Measurements from ENCODE around the gene ZSCAN10. TPM values are rescaled to one million over a fixed set of nuclear protein-coding genes. Genes with fewer than 3 reads are reported as not detected.

ZSCAN10 gene
- total RNA-seq, 1 donor from 2014 or later = 0.74 TPM

DNA sequence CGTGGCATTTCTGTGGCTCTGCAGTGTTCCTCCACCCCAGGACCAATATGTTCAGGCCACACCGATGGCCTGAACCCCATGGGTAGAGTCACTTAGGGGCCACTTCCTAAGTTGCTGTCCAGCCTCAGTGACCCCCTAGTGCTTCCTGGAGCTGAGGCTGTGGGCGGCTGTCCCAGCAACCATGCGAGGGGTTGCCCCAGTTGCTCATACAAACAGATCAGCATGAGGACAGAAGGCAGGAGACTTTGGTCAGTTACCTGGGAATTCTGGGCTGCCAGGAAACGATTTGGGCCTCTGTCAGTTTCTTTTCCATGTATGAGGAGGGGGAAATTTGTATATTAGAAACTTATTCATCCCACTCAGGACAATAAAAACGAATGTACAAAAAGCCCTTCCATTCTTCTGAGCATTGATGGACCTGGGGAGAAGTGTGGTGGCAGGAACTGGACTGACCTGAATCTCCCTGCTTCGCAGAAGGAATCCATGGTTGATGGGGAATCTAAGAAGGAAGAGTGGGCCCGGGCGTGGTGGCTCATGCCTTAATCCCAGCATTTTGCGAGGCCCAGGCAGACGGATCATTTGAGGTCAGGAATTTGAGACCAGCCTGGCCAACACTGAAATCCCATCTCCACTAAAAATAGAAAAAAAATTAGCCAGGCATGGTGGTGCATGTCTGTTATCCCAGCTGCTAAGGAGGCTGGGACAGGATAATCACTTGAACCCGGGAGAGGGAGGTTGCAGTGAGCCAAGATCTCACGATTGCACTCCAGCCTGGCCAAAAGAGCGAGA, 38.6 kb downstream of the ZSCAN10 start:
- Mint-ChIP-seq H3K27me3 (ENCODE audit: unreplicated experiment) (peaks cover 3% of the 10 kb centered on the region), H3K27ac (ENCODE audit: unreplicated experiment) (no peak overlapping the region), H3K4me3 (ENCODE audit: unreplicated experiment) (no peak overlapping the region), H3K9me3 (ENCODE audit: unreplicated experiment) (peaks cover 3% of the 10 kb centered on the region), H3K36me3 (ENCODE audit: unreplicated experiment) (no peaks in the 10 kb centered on the region), H3K4me1 (ENCODE audit: low read depth, unreplicated experiment) (no peaks in the 10 kb centered on the region)
- no peak for DNase-seq
- TF ChIP-seq, protein P1, sequence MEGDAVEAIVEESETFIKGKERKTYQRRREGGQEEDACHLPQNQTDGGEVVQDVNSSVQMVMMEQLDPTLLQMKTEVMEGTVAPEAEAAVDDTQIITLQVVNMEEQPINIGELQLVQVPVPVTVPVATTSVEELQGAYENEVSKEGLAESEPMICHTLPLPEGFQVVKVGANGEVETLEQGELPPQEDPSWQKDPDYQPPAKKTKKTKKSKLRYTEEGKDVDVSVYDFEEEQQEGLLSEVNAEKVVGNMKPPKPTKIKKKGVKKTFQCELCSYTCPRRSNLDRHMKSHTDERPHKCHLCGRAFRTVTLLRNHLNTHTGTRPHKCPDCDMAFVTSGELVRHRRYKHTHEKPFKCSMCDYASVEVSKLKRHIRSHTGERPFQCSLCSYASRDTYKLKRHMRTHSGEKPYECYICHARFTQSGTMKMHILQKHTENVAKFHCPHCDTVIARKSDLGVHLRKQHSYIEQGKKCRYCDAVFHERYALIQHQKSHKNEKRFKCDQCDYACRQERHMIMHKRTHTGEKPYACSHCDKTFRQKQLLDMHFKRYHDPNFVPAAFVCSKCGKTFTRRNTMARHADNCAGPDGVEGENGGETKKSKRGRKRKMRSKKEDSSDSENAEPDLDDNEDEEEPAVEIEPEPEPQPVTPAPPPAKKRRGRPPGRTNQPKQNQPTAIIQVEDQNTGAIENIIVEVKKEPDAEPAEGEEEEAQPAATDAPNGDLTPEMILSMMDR (IDR thresholded peaks at IDR 0.05; ENCODE audit: partially characterized antibody, unreplicated experiment) = no peak

DNA sequence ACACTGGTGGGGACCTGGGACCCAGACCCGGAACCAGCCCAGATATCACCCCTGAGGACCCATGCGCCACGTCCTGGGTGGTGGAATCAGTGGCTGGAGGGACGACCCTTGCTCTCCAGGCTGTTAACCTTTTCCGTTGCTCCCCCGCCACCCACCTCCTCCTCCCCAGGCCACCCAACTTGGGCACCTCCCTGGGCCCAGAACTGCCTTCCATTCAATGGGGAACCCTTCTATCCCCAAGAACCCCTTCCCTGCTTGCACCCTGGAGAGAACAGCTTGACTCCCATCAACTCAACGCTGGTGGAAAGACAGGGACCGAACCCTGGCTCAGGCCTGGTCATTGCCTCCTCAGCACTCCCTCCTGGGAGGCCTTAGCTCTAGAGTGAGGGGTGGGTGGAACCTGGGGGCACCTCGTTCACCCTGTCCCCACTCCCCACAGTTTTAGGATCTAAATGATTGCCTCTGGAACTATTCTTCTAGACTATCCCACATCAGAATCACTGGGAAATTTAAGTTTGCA, 39.3 kb downstream of the ZSCAN10 start:
- Mint-ChIP-seq H3K27me3 (ENCODE audit: unreplicated experiment) (peaks cover 3% of the 10 kb centered on the region), H3K4me1 (ENCODE audit: low read depth, unreplicated experiment) (no peaks in the 10 kb centered on the region), H3K36me3 (ENCODE audit: unreplicated experiment) (no peaks in the 10 kb centered on the region), H3K27ac (ENCODE audit: unreplicated experiment) (peak overlapping the region; percentile 66), H3K4me3 (ENCODE audit: unreplicated experiment) (peak overlapping the region; percentile 74), H3K9me3 (ENCODE audit: unreplicated experiment) (peaks cover 3% of the 10 kb centered on the region)
- TF ChIP-seq, protein P1 (IDR thresholded peaks at IDR 0.05; ENCODE audit: partially characterized antibody, unreplicated experiment) = no peak
- no peak for DNase-seq

DNA sequence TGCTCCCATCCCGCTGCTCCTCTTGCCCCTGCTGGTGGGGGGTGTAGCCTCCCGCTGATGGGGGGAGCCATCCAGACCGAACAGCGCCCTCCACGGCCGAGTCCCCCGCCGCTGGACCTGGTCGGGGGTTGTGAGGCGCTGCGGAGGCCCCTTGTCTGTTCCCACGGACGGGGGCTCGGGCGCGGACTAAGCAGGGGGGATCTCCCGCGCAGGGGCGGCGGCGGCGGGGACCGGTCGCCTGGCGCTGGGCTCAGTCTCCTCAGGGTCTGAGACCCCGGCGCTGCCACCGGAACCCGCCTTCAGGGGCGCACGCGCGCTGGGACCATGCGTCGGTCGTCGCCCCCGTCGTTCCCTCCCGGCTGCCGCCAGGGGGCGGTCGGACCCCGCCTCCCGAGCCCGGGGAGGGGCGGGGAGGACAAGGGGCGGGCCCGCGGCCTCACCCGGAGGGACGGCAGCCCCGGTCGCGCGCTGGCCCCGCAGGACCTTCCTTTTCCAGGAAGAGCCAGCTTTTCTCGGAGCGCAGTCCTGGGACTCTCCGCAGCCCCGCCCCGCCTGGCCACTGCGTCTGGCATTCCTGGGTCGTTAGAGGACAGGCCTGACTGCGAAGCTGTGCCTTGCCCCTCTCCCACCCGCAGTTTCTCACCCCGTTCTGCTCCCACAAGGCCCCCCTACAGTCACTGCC, 39.9 kb downstream of the ZSCAN10 start:
- H3K27ac Mint-ChIP-seq (ENCODE audit: unreplicated experiment) = peak overlapping the region; percentile 66
- no peaks in the 10 kb centered on the region for H3K36me3 Mint-ChIP-seq (ENCODE audit: unreplicated experiment)
- peak; percentile 92 for DNase-seq
- peak overlapping the region; percentile 84 for H3K4me3 Mint-ChIP-seq (ENCODE audit: unreplicated experiment)
- TF ChIP-seq, protein P1 (IDR thresholded peaks at IDR 0.05; ENCODE audit: partially characterized antibody, unreplicated experiment) = peak; percentile 96
- H3K27me3 Mint-ChIP-seq (ENCODE audit: unreplicated experiment) = peaks cover 3% of the 10 kb centered on the region
- no peaks in the 10 kb centered on the region for H3K4me1 Mint-ChIP-seq (ENCODE audit: low read depth, unreplicated experiment)
- peaks cover 3% of the 10 kb centered on the region for H3K9me3 Mint-ChIP-seq (ENCODE audit: unreplicated experiment)

DNA sequence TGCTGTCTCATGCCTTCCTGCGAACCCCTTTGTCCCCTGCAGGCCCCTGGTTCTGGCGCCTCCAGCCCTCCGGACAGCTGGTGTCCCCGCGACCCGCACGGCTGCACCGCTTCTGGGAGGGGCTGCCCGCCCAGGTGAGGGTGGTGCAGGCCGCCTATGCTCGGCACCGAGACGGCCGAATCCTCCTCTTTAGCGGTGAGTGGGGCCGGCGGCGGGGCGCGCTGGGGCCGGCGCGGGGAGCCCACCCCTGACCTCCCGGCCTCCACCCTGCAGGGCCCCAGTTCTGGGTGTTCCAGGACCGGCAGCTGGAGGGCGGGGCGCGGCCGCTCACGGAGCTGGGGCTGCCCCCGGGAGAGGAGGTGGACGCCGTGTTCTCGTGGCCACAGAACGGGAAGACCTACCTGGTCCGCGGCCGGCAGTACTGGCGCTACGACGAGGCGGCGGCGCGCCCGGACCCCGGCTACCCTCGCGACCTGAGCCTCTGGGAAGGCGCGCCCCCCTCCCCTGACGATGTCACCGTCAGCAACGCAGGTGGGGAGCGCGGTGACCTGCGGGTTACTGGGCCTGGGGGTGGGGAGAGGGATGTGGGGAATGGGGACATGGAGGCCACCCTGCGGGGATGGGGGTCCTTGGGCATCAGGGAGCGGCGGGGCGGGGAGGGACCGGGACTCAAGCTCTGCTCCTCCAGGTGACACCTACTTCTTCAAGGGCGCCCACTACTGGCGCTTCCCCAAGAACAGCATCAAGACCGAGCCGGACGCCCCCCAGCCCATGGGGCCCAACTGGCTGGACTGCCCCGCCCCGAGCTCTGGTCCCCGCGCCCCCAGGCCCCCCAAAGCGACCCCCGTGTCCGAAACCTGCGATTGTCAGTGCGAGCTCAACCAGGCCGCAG, 40.7 kb downstream of the ZSCAN10 start:
- no peaks in the 10 kb centered on the region for H3K4me1 Mint-ChIP-seq (ENCODE audit: low read depth, unreplicated experiment)
- H3K4me3 Mint-ChIP-seq (ENCODE audit: unreplicated experiment) = peak overlapping the region; percentile 84
- peaks cover 3% of the 10 kb centered on the region for H3K9me3 Mint-ChIP-seq (ENCODE audit: unreplicated experiment)
- peaks cover 7% of the 10 kb centered on the region for H3K27me3 Mint-ChIP-seq (ENCODE audit: unreplicated experiment)
- H3K27ac Mint-ChIP-seq (ENCODE audit: unreplicated experiment) = no peak overlapping the region
- DNase-seq = peak; percentile 61
- H3K36me3 Mint-ChIP-seq (ENCODE audit: unreplicated experiment) = no peaks in the 10 kb centered on the region
- TF ChIP-seq, protein P1 (IDR thresholded peaks at IDR 0.05; ENCODE audit: partially characterized antibody, unreplicated experiment) = no peak
